CD4-positive, alpha-beta T cell (primary cell): ENCODE data around the gene RMP24.
A peak's percentile ranks its signal among the peaks of the same experiment; 100 is the strongest.

Source experiments
- ATAC-seq: fragments of 200-7000 bp; cut with Tn5 transposase; one replicate; pipeline ENCODE4 v1.10.0; 2022; ENCODE audit warnings: mild to moderate bottlenecking; ENCODE audit not compliant: poor library complexity
- CTCF ChIA-PET: fragments of 350-600 bp; sonication (Branson Sonifier 250); formaldehyde crosslinking; loops from one replicate; lab custom pipeline; 2021; ENCODE audit warnings: antibody characterized with exemption, inconsistent platforms; lab: Charles Lee
- POLR2A ChIA-PET: fragments of 350-600 bp; sonication (Branson Sonifier 250); formaldehyde crosslinking; loops from one replicate; lab custom pipeline; 2021; ENCODE audit warnings: antibody characterized with exemption, inconsistent platforms; lab: Charles Lee
- DNase-seq, 14 experiments: peaks; one replicate each; pipeline ENCODE4 v3.0.0-alpha.2; 2013 to 2020; ENCODE audit warnings: mixed read lengths in 2 of 14
- H3K27ac ChIP-seq, 2 donors: one replicate each; pipeline versions ENCODE4 v1.5.1 to v1.7.0; 2013; ENCODE audit warnings: low read length in 2 of 2, low read depth in 1 of 2, mild to moderate bottlenecking in 1 of 2
- H3K27me3 ChIP-seq, 2 experiments: 1 replicate in 1 of 2; 2 replicates in 1 of 2; pipeline versions ENCODE4 v1.6.1 to v1.7.0; 2013; ENCODE audit warnings: low read length in 2 of 2, control low read depth in 1 of 2, mild to moderate bottlenecking in 1 of 2, moderate library complexity in 1 of 2; ENCODE audit not compliant: insufficient read depth in 2 of 2, control insufficient read depth in 1 of 2
- H3K36me3 ChIP-seq: one replicate; pipeline ENCODE4 v1.6.1; 2013; ENCODE audit warnings: low read length, control low read depth; ENCODE audit not compliant: insufficient read depth
- H3K4me1 ChIP-seq: one replicate; pipeline ENCODE4 v1.6.1; 2013; ENCODE audit warnings: low read length, control low read depth; ENCODE audit not compliant: insufficient read depth
- H3K4me3 ChIP-seq: one replicate; pipeline ENCODE4 v1.5.1; 2013; ENCODE audit warnings: mild to moderate bottlenecking, low read length, moderate library complexity
- H3K9me3 ChIP-seq, 2 experiments: 1 replicate in 1 of 2; 2 replicates in 1 of 2; pipeline versions ENCODE4 v1.6.1 to v1.7.0; 2013; ENCODE audit warnings: low read length in 2 of 2, mild to moderate bottlenecking in 2 of 2, control low read depth in 1 of 2, moderate library complexity in 1 of 2; ENCODE audit not compliant: control insufficient read depth in 1 of 2, insufficient read depth in 1 of 2
- H3K27ac Mint-ChIP-seq: one replicate; pipeline ENCODE4 v1.8.0; 2020; ENCODE audit warnings: mixed read lengths
- H3K27me3 Mint-ChIP-seq: one replicate; pipeline ENCODE4 v1.8.0; 2021; ENCODE audit warnings: mixed read lengths
- H3K36me3 Mint-ChIP-seq: one replicate; pipeline ENCODE4 v1.8.0; 2021; ENCODE audit warnings: low read depth, mixed read lengths
- H3K4me1 Mint-ChIP-seq: one replicate; pipeline ENCODE4 v1.8.0; 2021; ENCODE audit warnings: low read depth, mixed read lengths
- H3K4me3 Mint-ChIP-seq: one replicate; pipeline ENCODE4 v1.8.0; 2020; ENCODE audit warnings: mild to moderate bottlenecking, mixed read lengths
- H3K9me3 Mint-ChIP-seq: one replicate; pipeline ENCODE4 v1.8.0; 2020; ENCODE audit warnings: mixed read lengths
- CTCF ChIP-seq: fragments of 200-600 bp; IDR thresholded peaks from one replicate; pipeline ENCODE4 v1.8.0; 2022; ENCODE audit warnings: antibody characterized with exemption, mild to moderate bottlenecking
- intact Hi-C, 2 experiments: fragments of 100-400 bp; cut with DNase I in 1 of 2; cut with micrococcal nuclease in 1 of 2; formaldehyde crosslinking; loops; one replicate each; pipeline versions ENCODE4 v1.15.1 to v1.9.0; 2023 to 2025; cut with DNase I, micrococcal nuclease

The RMP24 gene

GRCh38 chr18:35949090-35949489, 23.4 kb upstream of the RMP24 start:
- Histone ChIP-seq H3K4me1 (peaks cover 9% of the 10 kb centered on the region), H3K36me3 (no peaks in the 10 kb centered on the region), H3K27ac (no peak overlapping the region), H3K4me3 (no peak overlapping the region), H3K9me3 (peaks cover 0 to 4% of the 10 kb centered on the region in 2 experiments), H3K27me3 (peaks cover 8 to 9% of the 10 kb centered on the region in 2 experiments)
- Mint-ChIP-seq H3K27ac (no peak overlapping the region), H3K36me3 (no peaks in the 10 kb centered on the region), H3K27me3 (peaks cover 27% of the 10 kb centered on the region), H3K4me1 (peaks cover 6% of the 10 kb centered on the region), H3K9me3 (no peaks in the 10 kb centered on the region), H3K4me3 (no peak overlapping the region)
- intact Hi-C loops: no loop called here
- no peak for TF ChIP-seq CTCF
- CTCF ChIA-PET: no interaction called here
- POLR2A ChIA-PET: interaction anchor here (0.8 kb wide), 1 partner anchor 208 kb away, joined by 3 read pairs; no protein-coding TSS in a partner anchor
- DNase-seq (no peak), ATAC-seq (no peak)

GRCh38 chr18:35949903-35950627, 22.4 kb upstream of the RMP24 start:
- Mint-ChIP-seq H3K4me3 (peak overlapping the region; percentile 84), H3K4me1 (peaks cover 6% of the 10 kb centered on the region), H3K36me3 (no peaks in the 10 kb centered on the region), H3K27ac (no peak overlapping the region), H3K27me3 (peaks cover 32% of the 10 kb centered on the region), H3K9me3 (no peaks in the 10 kb centered on the region)
- POLR2A ChIA-PET: interaction anchor here (0.8 to 1.6 kb wide), 2 partner anchors 22 to 207 kb away, joined by 3 to 5 read pairs; partner anchors contain the start of gene RMP24
- Histone ChIP-seq H3K27me3 (peaks cover 8 to 9% of the 10 kb centered on the region in 2 experiments), H3K9me3 (peaks cover 0 to 4% of the 10 kb centered on the region in 2 experiments), H3K4me1 (peaks cover 9% of the 10 kb centered on the region), H3K4me3 (peak overlapping the region; percentile 59), H3K27ac (no peak overlapping the region), H3K36me3 (no peaks in the 10 kb centered on the region)
- TF ChIP-seq CTCF: peak; percentile 95
- ATAC-seq (peak; percentile 85), DNase-seq (peak; percentile 21 to 81 (median 36))
- CTCF ChIA-PET: interaction anchor here (0.7 to 1.3 kb wide), 5 partner anchors 9 to 145 kb away, joined by 3 to 5 read pairs (median 4); no protein-coding TSS in a partner anchor
- intact Hi-C loops: loop anchor here (1.0 to 5.0 kb wide), 6 partner anchors 361 to 719 kb away; no protein-coding TSS in a partner anchor

GRCh38 chr18:35950628-35950982, 21.9 kb upstream of the RMP24 start:
- peak overlapping the region; percentile 59 for H3K4me3 ChIP-seq
- H3K27me3 ChIP-seq: peaks cover 8 to 9% of the 10 kb centered on the region in 2 experiments
- ChIA-PET CTCF (interaction anchor here (0.7 to 1.3 kb wide), 5 partner anchors 8 to 145 kb away, joined by 3 to 5 read pairs (median 4); no protein-coding TSS in a partner anchor), POLR2A (interaction anchor here (1.6 kb wide), 1 partner anchor 22 kb away, joined by 5 read pairs; the partner anchor contains the start of gene RMP24)
- DNase-seq: no peak
- no peak overlapping the region for H3K27ac Mint-ChIP-seq
- peaks cover 0 to 4% of the 10 kb centered on the region in 2 experiments for H3K9me3 ChIP-seq
- ATAC-seq: no peak
- no peak overlapping the region for H3K27ac ChIP-seq
- TF ChIP-seq CTCF: peak; percentile 25
- peaks cover 6% of the 10 kb centered on the region for H3K4me1 Mint-ChIP-seq
- peak overlapping the region; percentile 84 for H3K4me3 Mint-ChIP-seq
- peaks cover 9% of the 10 kb centered on the region for H3K4me1 ChIP-seq
- H3K27me3 Mint-ChIP-seq: peaks cover 35% of the 10 kb centered on the region
- no peaks in the 10 kb centered on the region for H3K36me3 ChIP-seq
- intact Hi-C loops: loop anchor here (1.0 to 5.0 kb wide), 6 partner anchors 361 to 719 kb away; no protein-coding TSS in a partner anchor
- no peaks in the 10 kb centered on the region for H3K36me3 Mint-ChIP-seq
- H3K9me3 Mint-ChIP-seq: no peaks in the 10 kb centered on the region
